Gastrocnemius medialis (tissue), 4 donors: ENCODE measurements around the gene MKRN2OS.

ENCODE experiments used
- POLR2A ChIP-seq, 2 donors: fragments of 450-650 bp; IDR thresholded peaks; one replicate each; pipeline ENCODE4 v1.6.1; 2017; ENCODE audit warnings: antibody characterized with exemption in 2 of 2, mild to moderate bottlenecking in 2 of 2, moderate library complexity in 2 of 2
- TF ChIP-seq, protein P1 (sequence below), 5 experiments: fragments of 450-650 bp in 3 of 5; fragments of 200-600 bp in 2 of 5; sonication (generic) in 2 of 5; IDR thresholded peaks in 4 of 5; conservative IDR thresholded peaks in 1 of 5; 1 replicate in 4 of 5; 2 replicates in 1 of 5; pipeline ENCODE4 v1.5.1; 2016 to 2019; ENCODE audit warnings: antibody characterized with exemption in 5 of 5, mild to moderate bottlenecking in 3 of 5, moderate library complexity in 3 of 5

GRCh38 chr3:12593473-12593872, 48.2 kb upstream of the MKRN2OS start:
- TF ChIP-seq, protein P1, sequence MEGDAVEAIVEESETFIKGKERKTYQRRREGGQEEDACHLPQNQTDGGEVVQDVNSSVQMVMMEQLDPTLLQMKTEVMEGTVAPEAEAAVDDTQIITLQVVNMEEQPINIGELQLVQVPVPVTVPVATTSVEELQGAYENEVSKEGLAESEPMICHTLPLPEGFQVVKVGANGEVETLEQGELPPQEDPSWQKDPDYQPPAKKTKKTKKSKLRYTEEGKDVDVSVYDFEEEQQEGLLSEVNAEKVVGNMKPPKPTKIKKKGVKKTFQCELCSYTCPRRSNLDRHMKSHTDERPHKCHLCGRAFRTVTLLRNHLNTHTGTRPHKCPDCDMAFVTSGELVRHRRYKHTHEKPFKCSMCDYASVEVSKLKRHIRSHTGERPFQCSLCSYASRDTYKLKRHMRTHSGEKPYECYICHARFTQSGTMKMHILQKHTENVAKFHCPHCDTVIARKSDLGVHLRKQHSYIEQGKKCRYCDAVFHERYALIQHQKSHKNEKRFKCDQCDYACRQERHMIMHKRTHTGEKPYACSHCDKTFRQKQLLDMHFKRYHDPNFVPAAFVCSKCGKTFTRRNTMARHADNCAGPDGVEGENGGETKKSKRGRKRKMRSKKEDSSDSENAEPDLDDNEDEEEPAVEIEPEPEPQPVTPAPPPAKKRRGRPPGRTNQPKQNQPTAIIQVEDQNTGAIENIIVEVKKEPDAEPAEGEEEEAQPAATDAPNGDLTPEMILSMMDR (IDR thresholded peaks at IDR 0.05 in 4 of 5, conservative IDR thresholded peaks at IDR 0.05 in 1 of 5), result no peak
- TF ChIP-seq POLR2A (IDR thresholded peaks at IDR 0.05), result no peak
